C4-2B (cell line): ENCODE results near the gene CPTP.
"Not testable (repeated sequence)": the region's sequence is repeated elsewhere in the genome, so short reads cannot be mapped to it uniquely, and the experiment has no call there.

Source experiments
- H3K27ac ChIP-seq: fragments of 450-650 bp; 2 replicates; pipeline ENCODE4 v1.5.1; 2017
- CTCF ChIP-seq: fragments of 450-650 bp; conservative IDR thresholded peaks from 2 replicates; pipeline ENCODE4 v1.5.1; 2017; ENCODE audit warnings: mild to moderate bottlenecking
- ZFX ChIP-seq: fragments of 450-650 bp; IDR thresholded peaks from 2 replicates; pipeline ENCODE4 v1.6.1; 2017

CPTP gene

GRCh38 chr1:1364266-1364665, 39.7 kb downstream of the CPTP start:
- H3K27ac ChIP-seq, result no peak overlapping the region
- TF ChIP-seq ZFX, result no peak

GRCh38 chr1:1365875-1366698, 41.5 kb downstream of the CPTP start:
- no peak overlapping the region for H3K27ac ChIP-seq
- TF ChIP-seq ZFX, result no peak
- TF ChIP-seq CTCF, result no peak

GRCh38 chr1:1366699-1367066, 42.1 kb downstream of the CPTP start:
- TF ChIP-seq CTCF (no peak), ZFX (no peak)
- H3K27ac ChIP-seq, result no peak overlapping the region

GRCh38 chr1:1367315-1367714, 42.7 kb downstream of the CPTP start:
- TF ChIP-seq ZFX, result no peak
- no peak for TF ChIP-seq CTCF

GRCh38 chr1:1370094-1370493, 45.5 kb downstream of the CPTP start:
- not testable (repeated sequence) for H3K27ac ChIP-seq

More at GRCh38 chr1:1367315-1367714, 42.7 kb downstream of the CPTP start:
- H3K27ac ChIP-seq, result no peak overlapping the region

GRCh38 chr1:1370771-1371300, 46.2 kb downstream of the CPTP start:
- no peak overlapping the region for H3K27ac ChIP-seq
- no peak for TF ChIP-seq ZFX
- no peak for TF ChIP-seq CTCF

- H3K27ac ChIP-seq, result no peak overlapping the region
- TF ChIP-seq ZFX (no peak), CTCF (no peak)
Measured at GRCh38 chr1:1371364-1371745, 46.8 kb downstream of the CPTP start.

GRCh38 chr1:1371746-1372711, 47.4 kb downstream of the CPTP start:
- TF ChIP-seq CTCF, result peak; percentile 96
- TF ChIP-seq ZFX, result no peak
- H3K27ac ChIP-seq, result no peak overlapping the region
